Measurements from ENCODE around the gene LSMEM2. TPM values are rescaled to one million over a fixed set of nuclear protein-coding genes. Genes with fewer than 3 reads are reported as not detected.

The LSMEM2 gene
- total and polyA plus RNA-seq, 2 donors: 0.11 TPM; not detected in 1

GRCh38 chr3:50251220-50251619 is 27.7 kb upstream of the LSMEM2 start:
- H3K27me3 ChIP-seq (ENCODE audit: control insufficient read depth in 2 of 2, insufficient read depth in 1 of 2, low read length in 1 of 2): no peaks in the 10 kb centered on the region
- no peak for DNase-seq (ENCODE audit: low read depth in 6 of 9, low spot score in 9 of 9)
- peaks cover 10 to 29% of the 10 kb centered on the region in 2 donors for H3K4me1 ChIP-seq (ENCODE audit: control insufficient read depth in 2 of 2, insufficient read depth in 2 of 2, low read length in 2 of 2)
- H3K9me3 ChIP-seq (ENCODE audit: control insufficient read depth in 2 of 2, insufficient read depth in 1 of 2, low read length in 1 of 2): no peaks in the 10 kb centered on the region
- no peak overlapping the region for H3K4me3 ChIP-seq (ENCODE audit: low read length in 2 of 2)
- H3K36me3 ChIP-seq (ENCODE audit: control insufficient read depth in 2 of 2, insufficient read depth in 2 of 2, low read length in 1 of 2): peaks cover 63 to 80% of the 10 kb centered on the region in 2 donors
- H3K27ac ChIP-seq (ENCODE audit: low read depth in 1 of 2, low read length in 1 of 2): no peak overlapping the region
- WGBS: 95% methylated on average over 8 of the region's 8 CpGs

- 96% methylated on average over 8 of the region's 8 CpGs for WGBS
- no peak for DNase-seq (ENCODE audit: low read depth in 6 of 9, low spot score in 9 of 9)
- peak overlapping the region in 1 of 2 donors; percentile 53 for H3K27ac ChIP-seq (ENCODE audit: low read depth in 1 of 2, low read length in 1 of 2)
- H3K9me3 ChIP-seq (ENCODE audit: control insufficient read depth in 2 of 2, insufficient read depth in 1 of 2, low read length in 1 of 2): no peaks in the 10 kb centered on the region
- peaks cover 76 to 89% of the 10 kb centered on the region in 2 donors for H3K36me3 ChIP-seq (ENCODE audit: control insufficient read depth in 2 of 2, insufficient read depth in 2 of 2, low read length in 1 of 2)
- H3K27me3 ChIP-seq (ENCODE audit: control insufficient read depth in 2 of 2, insufficient read depth in 1 of 2, low read length in 1 of 2): no peaks in the 10 kb centered on the region
- H3K4me1 ChIP-seq (ENCODE audit: control insufficient read depth in 2 of 2, insufficient read depth in 2 of 2, low read length in 2 of 2): peaks cover 0 to 16% of the 10 kb centered on the region in 2 donors
- H3K4me3 ChIP-seq (ENCODE audit: low read length in 2 of 2): no peak overlapping the region
Measured at GRCh38 chr3:50254577-50255250, 24.2 kb upstream of the LSMEM2 start.

- no peak overlapping the region for H3K4me3 ChIP-seq (ENCODE audit: low read length in 2 of 2)
- H3K27ac ChIP-seq (ENCODE audit: low read depth in 1 of 2, low read length in 1 of 2): peak overlapping the region in 1 of 2 donors; percentile 53
- WGBS: 94% methylated on average over 9 of the region's 9 CpGs
- H3K4me1 ChIP-seq (ENCODE audit: control insufficient read depth in 2 of 2, insufficient read depth in 2 of 2, low read length in 2 of 2): peaks cover 0 to 16% of the 10 kb centered on the region in 2 donors
- peaks cover 74 to 84% of the 10 kb centered on the region in 2 donors for H3K36me3 ChIP-seq (ENCODE audit: control insufficient read depth in 2 of 2, insufficient read depth in 2 of 2, low read length in 1 of 2)
- no peaks in the 10 kb centered on the region for H3K9me3 ChIP-seq (ENCODE audit: control insufficient read depth in 2 of 2, insufficient read depth in 1 of 2, low read length in 1 of 2)
- peaks cover 0 to under 1% of the 10 kb centered on the region in 2 donors for H3K27me3 ChIP-seq (ENCODE audit: control insufficient read depth in 2 of 2, insufficient read depth in 1 of 2, low read length in 1 of 2)
- no peak for DNase-seq (ENCODE audit: low read depth in 6 of 9, low spot score in 9 of 9)
Measured at GRCh38 chr3:50255251-50255615, 23.7 kb upstream of the LSMEM2 start.

GRCh38 chr3:50256978-50257890 is 21.7 kb upstream of the LSMEM2 start:
- H3K4me1 ChIP-seq (ENCODE audit: control insufficient read depth in 2 of 2, insufficient read depth in 2 of 2, low read length in 2 of 2): peaks cover 3 to 24% of the 10 kb centered on the region in 2 donors
- DNase-seq (ENCODE audit: low read depth in 6 of 9, low spot score in 9 of 9): no peak
- peaks cover 0 to 5% of the 10 kb centered on the region in 2 donors for H3K27me3 ChIP-seq (ENCODE audit: control insufficient read depth in 2 of 2, insufficient read depth in 1 of 2, low read length in 1 of 2)
- WGBS: 96% methylated on average over 20 of the region's 20 CpGs
- H3K4me3 ChIP-seq (ENCODE audit: low read length in 2 of 2): no peak overlapping the region
- no peak overlapping the region for H3K27ac ChIP-seq (ENCODE audit: low read depth in 1 of 2, low read length in 1 of 2)
- peaks cover 56 to 65% of the 10 kb centered on the region in 2 donors for H3K36me3 ChIP-seq (ENCODE audit: control insufficient read depth in 2 of 2, insufficient read depth in 2 of 2, low read length in 1 of 2)
- no peaks in the 10 kb centered on the region for H3K9me3 ChIP-seq (ENCODE audit: control insufficient read depth in 2 of 2, insufficient read depth in 1 of 2, low read length in 1 of 2)

GRCh38 chr3:50258029-50258680 is 20.7 kb upstream of the LSMEM2 start:
- Histone ChIP-seq H3K36me3 (ENCODE audit: control insufficient read depth in 2 of 2, insufficient read depth in 2 of 2, low read length in 1 of 2) (peaks cover 47 to 56% of the 10 kb centered on the region in 2 donors), H3K9me3 (ENCODE audit: control insufficient read depth in 2 of 2, insufficient read depth in 1 of 2, low read length in 1 of 2) (no peaks in the 10 kb centered on the region), H3K27me3 (ENCODE audit: control insufficient read depth in 2 of 2, insufficient read depth in 1 of 2, low read length in 1 of 2) (peaks cover 0 to 5% of the 10 kb centered on the region in 2 donors), H3K4me3 (ENCODE audit: low read length in 2 of 2) (no peak overlapping the region), H3K27ac (ENCODE audit: low read depth in 1 of 2, low read length in 1 of 2) (peak overlapping the region in 1 of 2 donors; percentile 55), H3K4me1 (ENCODE audit: control insufficient read depth in 2 of 2, insufficient read depth in 2 of 2, low read length in 2 of 2) (peaks cover 3 to 24% of the 10 kb centered on the region in 2 donors)
- no peak for DNase-seq (ENCODE audit: low read depth in 6 of 9, low spot score in 9 of 9)
- 97% methylated on average over 17 of the region's 17 CpGs for WGBS

- H3K27me3 ChIP-seq (ENCODE audit: control insufficient read depth in 2 of 2, insufficient read depth in 1 of 2, low read length in 1 of 2): peaks cover 0 to 5% of the 10 kb centered on the region in 2 donors
- no peak overlapping the region for H3K4me3 ChIP-seq (ENCODE audit: low read length in 2 of 2)
- 94% methylated on average over 16 of the region's 16 CpGs for WGBS
- peaks cover 42 to 49% of the 10 kb centered on the region in 2 donors for H3K36me3 ChIP-seq (ENCODE audit: control insufficient read depth in 2 of 2, insufficient read depth in 2 of 2, low read length in 1 of 2)
- H3K4me1 ChIP-seq (ENCODE audit: control insufficient read depth in 2 of 2, insufficient read depth in 2 of 2, low read length in 2 of 2): peaks cover 3 to 24% of the 10 kb centered on the region in 2 donors
- no peak for DNase-seq (ENCODE audit: low read depth in 6 of 9, low spot score in 9 of 9)
- H3K9me3 ChIP-seq (ENCODE audit: control insufficient read depth in 2 of 2, insufficient read depth in 1 of 2, low read length in 1 of 2): no peaks in the 10 kb centered on the region
- peak overlapping the region; percentile 32 to 33 for H3K27ac ChIP-seq (ENCODE audit: low read depth in 1 of 2, low read length in 1 of 2)
Measured at GRCh38 chr3:50258979-50259378, 19.9 kb upstream of the LSMEM2 start.

GRCh38 chr3:50259432-50260026 is 19.4 kb upstream of the LSMEM2 start:
- no peaks in the 10 kb centered on the region for H3K9me3 ChIP-seq (ENCODE audit: control insufficient read depth in 2 of 2, insufficient read depth in 1 of 2, low read length in 1 of 2)
- H3K27me3 ChIP-seq (ENCODE audit: control insufficient read depth in 2 of 2, insufficient read depth in 1 of 2, low read length in 1 of 2): peaks cover 0 to 5% of the 10 kb centered on the region in 2 donors
- H3K4me1 ChIP-seq (ENCODE audit: control insufficient read depth in 2 of 2, insufficient read depth in 2 of 2, low read length in 2 of 2): peaks cover 3 to 24% of the 10 kb centered on the region in 2 donors
- DNase-seq (ENCODE audit: low read depth in 6 of 9, low spot score in 9 of 9): no peak
- no peak overlapping the region for H3K4me3 ChIP-seq (ENCODE audit: low read length in 2 of 2)
- H3K36me3 ChIP-seq (ENCODE audit: control insufficient read depth in 2 of 2, insufficient read depth in 2 of 2, low read length in 1 of 2): peaks cover 38 to 43% of the 10 kb centered on the region in 2 donors
- H3K27ac ChIP-seq (ENCODE audit: low read depth in 1 of 2, low read length in 1 of 2): peak overlapping the region in 1 of 2 donors; percentile 32
- 64% methylated on average over 18 of the region's 18 CpGs for WGBS

- DNase-seq (ENCODE audit: low read depth in 6 of 9, low spot score in 9 of 9): peak in 8 of 9 donors; percentile 57 to 88 (median 80)
- H3K27me3 ChIP-seq (ENCODE audit: control insufficient read depth in 2 of 2, insufficient read depth in 1 of 2, low read length in 1 of 2): peaks cover 0 to 10% of the 10 kb centered on the region in 2 donors
- H3K4me3 ChIP-seq (ENCODE audit: low read length in 2 of 2): peak overlapping the region; percentile 44 to 54
- peaks cover 32 to 36% of the 10 kb centered on the region in 2 donors for H3K36me3 ChIP-seq (ENCODE audit: control insufficient read depth in 2 of 2, insufficient read depth in 2 of 2, low read length in 1 of 2)
- WGBS: 3% methylated on average over 70 of the region's 70 CpGs
- peak overlapping the region; percentile 70 to 77 for H3K27ac ChIP-seq (ENCODE audit: low read depth in 1 of 2, low read length in 1 of 2)
- H3K9me3 ChIP-seq (ENCODE audit: control insufficient read depth in 2 of 2, insufficient read depth in 1 of 2, low read length in 1 of 2): no peaks in the 10 kb centered on the region
- peaks cover 3 to 28% of the 10 kb centered on the region in 2 donors for H3K4me1 ChIP-seq (ENCODE audit: control insufficient read depth in 2 of 2, insufficient read depth in 2 of 2, low read length in 2 of 2)
Measured at GRCh38 chr3:50260027-50260941, 18.6 kb upstream of the LSMEM2 start.

Measured in thymus (tissue), 11 donors.